Measurements from ENCODE around the gene ZNF217.

DNA sequence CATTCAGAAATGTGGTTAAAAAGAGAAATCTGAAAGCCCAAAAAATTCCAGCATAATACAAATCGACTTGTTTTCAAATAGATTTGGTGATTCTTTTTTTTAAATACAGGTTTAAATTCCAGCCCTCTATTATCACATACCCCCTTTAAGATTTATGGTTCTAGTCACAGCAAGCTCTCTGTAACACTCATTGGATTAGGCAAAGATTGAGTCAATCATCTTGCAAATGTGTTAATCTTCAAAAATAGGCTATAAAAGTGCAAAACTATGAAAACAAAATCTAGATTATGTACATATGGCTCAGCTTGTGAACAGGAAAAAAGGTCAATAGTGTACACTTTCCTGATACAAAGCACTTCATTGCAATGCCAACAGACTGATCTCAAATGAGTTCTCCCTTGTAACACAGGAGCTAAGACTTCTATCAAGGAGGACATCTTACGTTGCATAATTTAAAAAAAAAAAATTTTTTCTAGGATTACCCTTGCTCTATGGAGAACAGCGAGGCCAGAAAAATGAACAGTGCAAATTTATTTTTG is 26.2 kb downstream of the ZNF217 start:
- TF ChIP-seq, protein P1, sequence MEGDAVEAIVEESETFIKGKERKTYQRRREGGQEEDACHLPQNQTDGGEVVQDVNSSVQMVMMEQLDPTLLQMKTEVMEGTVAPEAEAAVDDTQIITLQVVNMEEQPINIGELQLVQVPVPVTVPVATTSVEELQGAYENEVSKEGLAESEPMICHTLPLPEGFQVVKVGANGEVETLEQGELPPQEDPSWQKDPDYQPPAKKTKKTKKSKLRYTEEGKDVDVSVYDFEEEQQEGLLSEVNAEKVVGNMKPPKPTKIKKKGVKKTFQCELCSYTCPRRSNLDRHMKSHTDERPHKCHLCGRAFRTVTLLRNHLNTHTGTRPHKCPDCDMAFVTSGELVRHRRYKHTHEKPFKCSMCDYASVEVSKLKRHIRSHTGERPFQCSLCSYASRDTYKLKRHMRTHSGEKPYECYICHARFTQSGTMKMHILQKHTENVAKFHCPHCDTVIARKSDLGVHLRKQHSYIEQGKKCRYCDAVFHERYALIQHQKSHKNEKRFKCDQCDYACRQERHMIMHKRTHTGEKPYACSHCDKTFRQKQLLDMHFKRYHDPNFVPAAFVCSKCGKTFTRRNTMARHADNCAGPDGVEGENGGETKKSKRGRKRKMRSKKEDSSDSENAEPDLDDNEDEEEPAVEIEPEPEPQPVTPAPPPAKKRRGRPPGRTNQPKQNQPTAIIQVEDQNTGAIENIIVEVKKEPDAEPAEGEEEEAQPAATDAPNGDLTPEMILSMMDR (IDR thresholded peaks at IDR 0.05), result no peak
- no peak for TF ChIP-seq POLR2A (IDR thresholded peaks at IDR 0.05)

Measured in thyroid gland (tissue), 4 donors.